GM21825 (cell line): Measurements from ENCODE around the gene MACROH2A1.

Experiments used
- ATAC-seq: cut with Tn5 transposase; IDR thresholded peaks from one replicate; pipeline ENCODE4 v1.9.1; 2021; ENCODE audit warnings: mild to moderate bottlenecking, moderate library complexity; ENCODE audit not compliant: unreplicated experiment

Gene MACROH2A1

DNA sequence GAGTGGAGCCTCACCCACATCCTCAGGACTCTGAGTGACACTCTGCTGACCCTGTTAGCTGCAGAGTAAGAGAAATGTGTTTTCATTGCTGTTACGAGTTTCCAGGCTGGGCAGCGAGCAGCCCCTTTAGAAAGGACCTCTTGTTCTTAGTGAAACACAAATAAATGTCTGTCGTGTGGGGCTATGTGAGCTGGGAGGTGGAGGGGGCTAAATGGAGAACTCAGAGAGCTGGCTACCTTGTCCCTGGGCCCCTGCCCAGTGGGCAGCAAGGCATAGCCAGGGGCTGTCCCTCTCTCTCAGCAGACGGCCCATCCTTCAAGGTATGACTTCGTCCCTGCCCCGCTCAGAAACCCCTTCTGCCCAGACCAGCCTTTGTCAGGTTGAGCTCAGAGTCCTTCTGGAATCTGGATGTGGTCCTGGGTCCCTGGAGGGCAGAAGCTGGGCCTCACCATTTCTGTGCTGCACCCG lies 38.0 kb upstream of the MACROH2A1 start:
- ATAC-seq: no peak

DNA sequence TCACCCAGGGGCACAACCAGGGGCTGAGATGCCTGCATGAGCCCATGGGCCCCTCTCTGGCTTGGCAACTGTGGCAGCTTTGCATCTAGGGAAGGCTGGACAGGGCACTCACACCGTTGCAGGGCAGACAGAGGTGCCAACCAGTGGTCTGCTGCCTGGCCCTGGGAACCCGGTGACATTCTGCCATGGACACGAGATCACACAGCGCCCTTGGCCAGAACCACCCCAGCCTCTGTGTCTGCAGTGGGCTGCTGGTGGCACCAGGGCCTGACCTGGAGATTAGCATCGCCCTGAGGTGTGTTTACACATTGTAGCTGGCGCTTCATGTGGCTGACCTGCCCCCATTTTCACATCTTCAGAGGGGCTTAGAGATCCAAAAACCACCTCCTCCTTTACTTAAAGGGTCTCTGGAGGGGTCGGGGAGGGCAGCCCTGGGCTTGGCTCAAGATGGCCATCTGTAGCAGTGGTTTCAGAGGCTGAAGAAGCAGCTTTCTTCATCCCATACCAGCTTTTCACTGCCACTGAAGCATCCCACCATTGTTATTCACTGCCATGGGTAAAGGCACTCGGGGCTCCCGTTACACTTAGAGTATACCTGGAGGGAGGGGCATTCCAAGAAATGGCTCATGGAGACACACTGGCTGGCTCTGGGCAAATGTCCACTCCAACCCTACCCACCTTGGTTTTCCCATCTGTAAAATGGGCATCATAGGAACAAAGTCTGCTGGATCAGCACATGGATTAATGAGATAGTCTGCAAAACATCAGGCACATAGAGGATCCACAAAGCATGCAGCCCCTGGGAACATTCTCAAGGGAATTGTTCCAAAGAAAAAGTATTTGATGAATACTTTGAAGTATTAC lies 36.7 kb upstream of the MACROH2A1 start:
- no peak for ATAC-seq

DNA sequence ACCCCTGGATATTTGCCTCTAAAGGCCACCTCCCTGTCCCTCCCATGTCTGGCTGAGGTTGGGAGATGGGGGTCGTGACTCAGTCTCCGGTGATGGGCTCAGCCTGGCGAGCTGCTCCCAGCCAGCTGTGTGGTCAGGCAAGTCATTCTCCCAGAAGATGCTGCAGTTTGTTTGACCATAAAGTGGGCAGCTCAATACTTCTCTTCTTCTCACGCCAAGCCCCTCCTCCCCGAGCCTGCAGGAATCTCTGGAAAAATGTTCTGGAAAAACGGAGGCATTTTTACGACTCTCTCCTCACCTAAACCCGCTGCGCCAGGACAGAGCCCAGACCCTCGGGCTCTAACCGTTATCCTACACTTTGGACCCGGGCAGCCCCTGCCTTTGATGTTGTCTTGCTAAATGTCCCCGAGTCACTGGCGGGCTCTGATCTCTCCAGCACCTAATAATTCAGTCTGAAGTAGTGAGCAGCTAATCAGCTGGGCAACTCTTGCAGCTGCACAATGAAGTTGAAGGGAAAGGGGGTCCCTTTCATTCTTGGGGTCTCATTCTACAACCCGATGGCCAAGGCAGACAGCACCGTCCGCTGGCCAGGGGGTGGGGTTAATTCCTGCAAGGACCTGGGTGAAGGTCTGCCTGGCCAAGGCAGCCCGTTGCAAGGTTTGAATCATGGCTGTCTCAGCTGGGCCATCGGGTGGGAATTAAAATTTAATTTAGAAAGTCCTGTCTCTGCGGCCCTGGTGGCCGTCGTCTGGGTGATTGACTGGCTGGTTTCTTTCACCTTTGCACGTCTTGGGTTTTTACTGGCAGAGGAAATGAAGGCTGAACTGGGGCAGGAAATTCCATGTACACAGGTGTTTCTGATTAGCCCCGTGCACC lies 35.8 kb upstream of the MACROH2A1 start:
- no peak for ATAC-seq

DNA sequence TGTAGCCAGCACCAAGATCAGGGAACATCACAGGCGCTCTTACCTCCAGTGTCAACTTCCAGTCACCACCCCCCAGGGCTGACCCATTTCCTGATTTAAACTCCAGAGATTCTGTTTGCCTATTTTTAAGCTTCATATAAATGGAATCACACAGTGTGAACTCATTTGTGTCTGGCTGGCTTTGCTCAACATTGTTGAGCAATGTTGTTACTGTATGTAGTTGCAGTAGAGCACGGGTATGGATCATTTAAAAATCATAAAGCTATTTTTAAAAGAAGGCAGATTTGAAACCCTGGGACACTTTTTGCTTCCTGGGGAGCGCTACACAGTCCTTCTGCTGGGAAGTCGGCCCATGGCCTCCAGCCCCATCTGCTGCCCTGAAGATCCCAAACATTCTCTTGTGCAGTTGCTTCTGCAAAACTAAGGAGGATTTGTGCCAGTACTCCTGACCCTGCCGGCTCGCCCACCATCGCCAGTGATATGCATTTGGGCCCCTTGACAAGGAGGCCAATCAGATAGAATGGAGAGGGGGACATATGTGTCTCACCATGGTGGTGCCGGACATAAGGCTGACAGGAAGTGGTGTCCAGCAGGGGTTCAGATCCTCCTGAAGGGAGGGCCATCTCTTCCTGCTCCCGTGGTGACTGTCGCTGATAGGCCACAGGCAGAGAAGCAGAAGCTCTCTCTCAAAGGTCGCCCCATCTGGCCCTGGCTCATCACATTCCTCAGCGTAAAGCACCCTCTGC lies 34.8 kb upstream of the MACROH2A1 start:
- no peak for ATAC-seq

DNA sequence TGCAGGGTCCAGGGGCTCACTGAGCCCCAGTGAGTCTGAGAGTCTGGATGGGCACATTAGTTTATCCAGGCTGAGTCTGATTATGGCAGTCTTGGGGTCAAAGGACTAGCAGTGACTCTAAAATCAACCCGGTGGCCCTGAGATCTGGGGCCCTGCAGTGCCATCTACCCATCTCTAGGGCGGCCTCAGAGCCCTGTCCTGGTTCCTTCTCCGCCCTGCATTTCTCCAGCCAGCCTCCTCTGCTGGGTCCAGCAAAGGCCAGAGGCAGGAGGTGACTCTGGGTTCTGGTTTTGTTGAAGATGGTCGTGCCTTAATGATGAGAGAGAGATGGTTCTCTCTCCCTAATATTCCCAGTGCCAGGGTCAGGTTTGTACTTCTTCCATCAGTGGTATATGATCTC lies 33.1 kb upstream of the MACROH2A1 start:
- no peak for ATAC-seq

DNA sequence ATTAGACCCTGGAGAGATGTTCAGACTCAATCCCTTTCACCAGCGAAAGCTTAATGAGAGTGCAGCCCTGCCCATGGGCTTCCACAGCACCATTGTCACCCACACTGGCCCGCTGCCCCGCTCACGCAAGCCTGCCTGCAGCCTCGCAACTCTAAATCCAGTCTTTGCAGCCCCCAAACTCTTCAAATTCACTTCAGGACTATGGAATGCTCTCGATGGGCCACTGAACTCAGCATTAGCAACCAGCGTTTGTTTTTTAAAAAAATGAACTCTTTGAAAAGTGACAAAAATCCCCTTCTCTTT lies 31.1 kb upstream of the MACROH2A1 start:
- ATAC-seq: no peak

DNA sequence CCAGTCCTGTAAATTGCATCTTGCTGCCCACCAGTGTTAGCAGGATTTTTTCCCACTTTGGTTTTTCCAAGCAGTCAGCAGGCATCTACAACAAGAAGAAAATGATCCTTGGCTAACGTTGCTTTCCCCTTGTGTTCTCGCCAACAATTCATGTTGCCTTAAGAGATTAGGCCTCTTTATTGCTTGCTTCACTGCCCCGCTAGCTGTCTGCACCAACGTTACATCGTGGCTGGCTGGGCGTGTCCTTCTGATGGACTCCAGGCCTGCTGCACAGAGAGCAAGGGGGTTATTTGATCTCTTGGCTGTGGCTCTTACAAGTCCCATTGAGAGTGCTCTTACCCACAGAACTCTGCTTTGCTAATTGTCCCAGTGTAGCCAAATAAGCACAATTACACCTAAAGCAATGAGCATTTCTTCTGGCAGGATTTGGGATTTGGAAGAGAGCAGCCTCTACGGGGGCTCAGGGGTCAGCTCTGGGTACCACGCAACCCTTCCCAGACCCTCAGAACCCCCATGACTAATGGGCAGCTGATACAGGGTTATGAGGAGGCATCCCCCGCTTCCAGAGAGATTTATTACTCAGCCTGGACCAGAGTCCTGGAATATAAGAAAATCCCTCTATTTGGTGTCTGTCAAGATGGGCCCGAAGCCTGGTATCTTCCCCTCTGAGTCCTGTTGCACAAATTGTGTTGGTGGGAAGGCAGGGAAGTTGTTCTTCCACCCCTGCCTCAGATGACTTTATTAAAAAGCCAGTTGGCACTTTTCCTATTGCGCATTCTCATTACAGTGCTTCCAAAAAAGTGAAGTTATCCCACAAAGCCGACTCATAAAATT lies 30.5 kb upstream of the MACROH2A1 start:
- no peak for ATAC-seq

DNA sequence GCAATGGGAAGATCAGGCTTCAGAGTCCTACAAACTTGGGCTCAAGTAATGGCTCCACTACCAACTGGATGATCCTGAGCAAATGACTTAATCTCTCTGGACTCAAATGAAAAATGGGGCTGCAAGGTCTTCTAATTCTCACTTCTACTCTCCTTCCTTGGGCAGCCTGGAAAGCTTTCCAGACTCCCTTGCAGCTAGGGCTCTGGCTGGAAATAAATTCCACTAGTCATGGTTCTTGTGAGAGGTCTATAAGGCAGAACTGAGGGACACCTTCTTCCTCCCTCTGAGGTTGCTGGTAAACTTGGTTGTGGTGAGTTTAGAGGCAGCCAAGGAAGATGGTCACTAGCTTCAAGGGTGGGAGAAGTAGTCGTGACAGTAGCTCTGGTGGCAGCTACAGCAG lies 29.6 kb upstream of the MACROH2A1 start:
- no peak for ATAC-seq

DNA sequence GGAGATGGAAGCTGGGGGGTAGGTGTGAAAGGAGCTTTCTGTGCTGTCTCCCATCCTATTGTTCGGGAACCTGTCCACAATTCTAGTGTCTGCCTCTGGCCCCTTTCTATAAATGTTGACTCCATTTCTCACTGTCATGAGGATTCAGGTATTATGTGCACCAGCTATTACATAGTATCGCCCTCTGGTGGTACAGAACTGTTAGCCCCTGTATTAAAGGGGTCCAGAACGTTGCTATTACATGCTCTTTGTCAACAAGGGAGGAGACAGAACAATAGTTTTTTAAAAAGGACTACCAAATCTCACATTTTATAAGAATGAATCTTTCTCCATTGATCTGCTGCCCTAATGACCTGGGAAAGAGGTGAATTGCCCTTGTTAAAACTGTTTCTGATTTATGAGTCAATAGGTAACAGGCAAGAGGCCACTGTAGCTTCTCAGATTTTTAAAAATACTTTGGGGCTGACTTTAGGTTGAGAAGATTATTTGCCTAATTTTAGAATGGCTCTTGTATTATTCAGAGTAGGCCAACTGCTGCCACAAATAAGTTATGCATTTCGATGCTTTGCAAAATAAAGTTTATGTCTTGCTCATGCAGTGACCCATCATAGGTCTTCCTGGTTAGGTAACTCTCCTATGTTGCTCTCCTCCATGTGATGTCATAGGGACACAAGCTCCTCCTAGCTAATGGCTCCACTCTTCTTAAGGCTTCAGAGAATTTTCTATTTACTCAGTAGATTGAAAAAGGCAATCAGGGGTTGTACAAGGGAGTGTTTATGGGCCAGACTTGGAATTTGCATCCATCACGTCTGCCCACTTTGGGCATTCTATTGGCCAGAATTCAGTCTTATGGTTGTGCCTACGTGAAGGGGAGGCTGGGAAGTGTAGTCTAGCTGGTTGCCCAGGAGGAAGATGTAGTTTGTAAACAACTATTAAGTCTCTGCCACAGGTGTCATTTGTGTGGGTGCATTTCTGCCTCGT lies 27.4 kb upstream of the MACROH2A1 start:
- no peak for ATAC-seq

DNA sequence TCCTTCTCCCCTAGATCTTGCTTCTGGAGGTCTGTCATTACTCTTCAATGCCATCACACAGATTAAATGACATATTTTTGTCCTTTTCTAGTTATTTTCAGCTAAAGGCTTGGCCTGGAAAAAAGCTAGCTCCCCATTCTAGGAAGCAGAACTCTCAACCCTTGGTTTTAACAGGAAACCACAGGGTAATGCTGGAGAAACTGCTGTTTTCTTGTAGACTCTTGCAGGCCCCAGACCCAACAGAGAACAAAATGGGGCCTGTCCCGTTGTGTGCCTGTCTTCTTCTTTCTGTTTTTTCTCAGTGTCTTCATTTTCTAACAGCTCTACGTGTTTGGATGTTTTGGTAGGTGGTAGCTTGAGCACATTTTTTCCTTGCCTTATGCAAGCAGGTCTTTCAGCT lies 26.6 kb upstream of the MACROH2A1 start:
- no peak for ATAC-seq

DNA sequence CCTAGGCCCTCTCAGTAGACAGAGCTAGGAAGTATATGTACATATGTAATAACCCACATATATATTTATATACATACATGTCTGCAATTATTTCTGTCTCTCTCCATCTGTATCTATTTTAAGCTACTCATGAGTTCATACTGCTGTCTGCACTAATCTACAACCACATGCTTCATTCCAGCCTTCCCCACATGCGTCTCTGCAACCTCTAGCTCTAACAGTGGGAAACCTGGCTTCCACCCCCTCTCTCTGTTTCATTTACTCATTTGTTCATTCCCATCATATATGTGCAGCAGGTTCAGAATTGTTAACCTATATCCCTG lies 24.8 kb upstream of the MACROH2A1 start:
- ATAC-seq: no peak

DNA sequence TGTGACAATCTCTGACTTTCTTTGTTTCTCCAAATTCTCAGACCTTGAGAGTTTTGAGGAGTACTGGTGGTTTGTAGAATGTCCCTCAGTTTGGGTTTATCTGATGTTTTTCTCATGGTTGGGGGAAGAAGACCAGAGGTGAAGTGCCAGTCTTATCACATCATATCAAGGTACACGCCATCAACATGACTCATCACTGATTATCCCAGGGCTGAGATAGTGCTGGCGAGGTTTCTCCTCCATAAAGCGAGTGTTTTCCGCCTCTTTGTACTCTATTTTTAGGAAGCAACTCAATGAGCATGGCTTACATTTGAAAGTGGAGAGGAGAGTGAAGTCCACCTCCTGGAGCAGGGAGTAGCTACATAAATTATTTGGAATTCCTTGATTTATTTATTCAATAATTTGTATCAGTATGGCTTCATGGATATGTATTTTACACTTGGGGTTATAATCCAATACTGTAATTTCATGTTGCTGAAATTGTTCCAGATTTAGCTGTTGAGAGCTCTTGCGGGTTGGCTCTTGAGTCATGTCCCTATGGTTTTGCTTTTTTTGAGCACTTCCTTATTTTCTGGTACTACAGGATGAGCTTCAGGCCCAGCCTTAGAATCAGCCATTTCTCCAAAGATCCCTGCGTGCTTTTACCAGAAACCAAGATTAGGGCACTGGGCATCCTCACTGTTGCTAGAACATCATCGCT lies 24.3 kb upstream of the MACROH2A1 start:
- no peak for ATAC-seq

DNA sequence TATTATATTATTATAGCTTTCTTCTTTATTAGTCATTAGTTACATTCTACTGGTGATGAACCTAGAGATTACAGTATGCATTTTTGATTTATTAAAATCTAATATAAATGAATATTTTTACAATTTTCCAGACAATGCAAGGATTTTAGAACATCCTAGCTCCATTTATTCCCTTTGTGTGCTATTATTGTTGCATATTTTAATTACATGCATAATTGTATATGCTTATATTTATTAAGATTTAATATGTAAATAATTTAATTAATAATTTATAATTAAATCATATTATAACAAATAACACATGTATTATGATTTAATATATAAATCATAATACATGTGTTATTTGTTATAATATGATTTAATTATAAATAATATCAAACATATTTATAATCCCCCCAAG lies 23.4 kb upstream of the MACROH2A1 start:
- no peak for ATAC-seq

DNA sequence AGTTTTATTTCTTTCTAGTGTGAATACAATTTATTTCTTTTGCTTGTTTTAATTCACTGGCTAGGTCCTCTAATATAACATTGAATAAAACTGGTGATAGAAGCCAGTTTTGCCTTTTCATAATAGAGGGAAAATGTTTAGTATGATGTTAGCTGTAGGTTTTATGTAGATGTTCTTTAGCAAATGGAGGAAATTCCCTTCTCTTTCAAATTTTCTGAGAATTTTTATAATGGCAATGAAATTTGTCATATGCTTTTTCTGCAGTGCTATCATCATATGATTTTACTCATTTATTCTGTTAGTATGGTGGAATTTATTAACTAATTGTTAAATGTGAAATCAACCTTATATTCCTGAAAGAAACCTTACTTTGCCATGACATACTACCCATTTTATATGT lies 18.1 kb upstream of the MACROH2A1 start:
- ATAC-seq: no peak

DNA sequence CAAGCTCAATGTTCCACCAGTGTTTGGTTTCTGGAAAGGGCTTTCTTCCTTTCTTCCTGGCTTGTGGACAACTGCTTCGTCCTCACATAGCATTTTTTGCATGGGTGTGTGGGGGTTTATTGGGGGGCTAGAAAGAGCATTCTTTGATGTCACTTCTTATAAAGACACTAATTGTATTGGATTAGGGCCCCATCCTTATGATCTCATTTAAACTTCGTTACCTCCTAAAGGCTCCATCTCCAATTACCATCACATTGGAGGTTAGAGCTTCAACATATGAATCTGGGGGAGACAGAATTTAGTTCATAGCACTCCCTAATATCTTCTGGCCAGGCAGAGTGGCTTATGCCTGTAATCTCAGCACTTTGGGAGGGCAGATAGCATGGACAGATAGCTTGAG lies 6.1 kb upstream of the MACROH2A1 start:
- no peak for ATAC-seq

DNA sequence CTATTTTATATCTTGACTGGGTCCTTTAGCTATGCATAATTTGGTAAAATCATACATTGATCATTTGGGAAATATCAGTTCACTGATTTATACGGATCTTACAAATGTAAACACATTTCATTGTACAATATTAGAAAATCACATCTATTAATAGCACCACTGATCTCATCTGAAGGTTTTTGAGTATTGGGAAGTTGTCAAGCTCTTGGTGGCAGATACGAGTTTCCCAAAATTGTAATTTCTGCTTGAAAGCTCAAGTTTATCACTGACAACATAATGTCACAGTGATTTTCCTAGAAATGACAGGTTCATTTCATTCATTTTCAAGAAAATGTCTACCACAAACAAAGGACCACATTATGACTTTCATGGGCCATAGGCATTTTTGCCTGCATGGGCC lies 3.0 kb upstream of the MACROH2A1 start:
- ATAC-seq: no peak

DNA sequence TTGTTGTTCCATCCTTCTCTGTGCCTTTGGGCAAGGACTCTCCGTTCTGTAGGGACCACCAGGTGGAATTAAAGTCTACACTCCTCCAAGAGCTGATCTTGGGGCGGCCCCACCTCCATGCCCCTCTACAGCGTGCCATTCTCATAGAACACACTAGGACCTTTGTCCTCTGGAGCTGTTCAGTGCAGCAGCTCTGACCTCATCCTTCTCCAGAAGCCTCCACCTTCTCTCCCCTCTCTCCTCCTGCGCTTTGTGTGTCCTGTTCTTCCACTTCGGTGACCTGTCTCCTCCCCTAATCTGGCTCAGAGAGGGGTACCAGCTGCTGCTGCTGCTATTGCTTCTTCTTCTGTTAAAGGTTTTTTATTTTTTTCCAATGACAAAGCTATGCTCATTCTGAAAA lies 1.8 kb upstream of the MACROH2A1 start:
- no peak for ATAC-seq

DNA sequence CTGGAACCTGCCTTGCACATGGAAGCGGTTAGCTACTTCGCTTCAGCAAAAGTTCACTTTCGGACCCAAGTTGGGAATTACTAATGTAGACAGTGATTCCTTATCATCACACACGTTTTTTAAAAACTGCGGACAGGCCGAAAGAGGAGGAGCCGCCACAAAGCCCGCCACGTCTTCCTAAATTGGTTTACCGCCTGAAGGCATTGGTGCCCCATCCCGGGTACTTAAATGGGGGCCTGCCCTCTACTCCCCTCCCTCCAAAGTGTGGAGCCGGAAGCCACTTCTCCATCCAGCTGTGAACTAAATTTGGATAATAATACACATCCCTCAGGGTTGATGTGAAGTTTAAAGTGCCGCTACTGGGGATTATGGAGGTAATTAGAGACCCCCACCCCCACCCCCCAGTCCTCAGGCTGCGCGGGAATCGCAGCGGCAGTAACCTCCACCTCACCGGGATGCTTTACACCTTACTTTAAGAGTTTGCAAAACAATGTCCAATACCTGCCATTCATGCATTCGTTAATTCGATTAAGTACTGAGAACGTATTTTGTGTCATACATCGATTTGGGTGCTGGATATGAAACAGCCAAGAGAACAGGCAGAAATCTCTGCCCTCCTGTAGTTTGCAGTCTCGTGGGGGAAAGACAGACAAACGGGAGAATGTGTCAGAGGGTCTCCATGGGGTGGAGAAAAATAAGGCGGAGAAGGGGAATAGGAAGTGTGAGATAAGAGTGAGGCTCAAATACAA lies 937 bp upstream of the MACROH2A1 start:
- no peak for ATAC-seq
